Endothelial cell of umbilical vein (primary cell): Measurements from ENCODE around the gene AGBL4. TPM values are rescaled to one million over a fixed set of nuclear protein-coding genes. Genes with fewer than 3 reads are reported as not detected.

Experiments used
- BruUV-seq: library from RNA; stranded (reverse); fragments of 400-500 nt; replicated peaks from 2 replicates; lab custom pipeline; 2021; lab: Mats Ljungman, UMichigan
- CTCF ChIA-PET: fragments of 300-600, 350-600 bp; sonication (Branson Sonifier 250); formaldehyde crosslinking; loops from one replicate; lab custom pipeline; 2021; ENCODE audit warnings: antibody characterized with exemption, inconsistent platforms; lab: Charles Lee
- POLR2A ChIA-PET: fragments of 300-600, 350-600 bp; sonication (Branson Sonifier 250); formaldehyde crosslinking; loops from one replicate; lab custom pipeline; 2021; ENCODE audit warnings: antibody characterized with exemption, inconsistent platforms; lab: Charles Lee
- DNase-seq: peaks from one replicate; pipeline ENCODE4 v3.0.0-alpha.2; 2011; ENCODE audit warnings: low read depth, low spot score
- FAIRE-seq: peaks from 2 replicates; lab custom pipeline; 2011; peaks lifted over from hg19 to GRCh38; lab: Jason Lieb, UNC
- H2AFZ ChIP-seq: 2 replicates; pipeline ENCODE4 v1.6.0; 2012; ENCODE audit warnings: low read depth, low read length, control low read depth, inconsistent platforms
- H3K27ac ChIP-seq: 2 replicates; pipeline ENCODE4 v1.5.1; 2011; ENCODE audit warnings: low read depth, mild to moderate bottlenecking, control low read depth, low read length, moderate library complexity; ENCODE audit not compliant: insufficient read depth
- H3K27me3 ChIP-seq, 2 experiments: 2 replicates each; pipeline versions ENCODE4 v1.6.0 to v1.6.1; 2011; ENCODE audit warnings: low read length in 2 of 2, mixed read lengths in 1 of 2; ENCODE audit not compliant: control insufficient read depth in 2 of 2, insufficient read depth in 2 of 2
- H3K36me3 ChIP-seq, 2 experiments: 2 replicates in 1 of 2; 3 replicates in 1 of 2; pipeline ENCODE4 v1.5.1; 2011; ENCODE audit warnings: low read length in 2 of 2, mild to moderate bottlenecking in 1 of 2, moderate library complexity in 1 of 2; ENCODE audit not compliant: control insufficient read depth in 2 of 2, insufficient read depth in 2 of 2; ENCODE audit errors: extremely low read depth in 1 of 2
- H3K4me1 ChIP-seq: 3 replicates; pipeline ENCODE4 v1.5.1; 2011; ENCODE audit warnings: mild to moderate bottlenecking, low read length; ENCODE audit not compliant: control insufficient read depth, insufficient read depth; ENCODE audit errors: extremely low read depth
- H3K4me2 ChIP-seq: 2 replicates; pipeline ENCODE4 v1.6.1; 2011; ENCODE audit warnings: low read length, control low read depth, mixed read lengths; ENCODE audit not compliant: insufficient read depth
- H3K4me3 ChIP-seq, 3 experiments: fragments of 200-600 bp in 1 of 3; sonication (generic), shearing (Covaris generic) in 1 of 3; replicated peaks in 1 of 3; 2 replicates each; pipeline ENCODE4 v1.5.1; 2011 to 2016; ENCODE audit warnings: control low read depth in 3 of 3, low read length in 3 of 3, mild to moderate bottlenecking in 2 of 3, inconsistent platforms in 1 of 3, low read depth in 1 of 3, moderate library complexity in 1 of 3; ENCODE audit not compliant: insufficient read depth in 1 of 3
- H3K79me2 ChIP-seq: 2 replicates; pipeline ENCODE4 v1.6.0; 2012; ENCODE audit warnings: low read length, inconsistent platforms; ENCODE audit not compliant: control insufficient read depth, insufficient read depth
- H3K9ac ChIP-seq: replicated peaks from 2 replicates; pipeline ENCODE3; 2011; ENCODE audit warnings: low read length, control low read depth; ENCODE audit not compliant: insufficient read depth; ENCODE audit errors: extremely low read depth
- H3K9me1 ChIP-seq: replicated peaks from 3 replicates; pipeline ENCODE4 v1.6.0; 2011; ENCODE audit warnings: mild to moderate bottlenecking, low read length; ENCODE audit not compliant: control insufficient read depth, insufficient read depth; ENCODE audit errors: extremely low read depth
- H3K9me3 ChIP-seq: replicated peaks from 2 replicates; pipeline ENCODE4 v1.5.1; 2012; ENCODE audit warnings: low read length, inconsistent platforms; ENCODE audit not compliant: control insufficient read depth, insufficient read depth
- H4K20me1 ChIP-seq: replicated peaks from 2 replicates; pipeline ENCODE3; 2011; ENCODE audit warnings: mild to moderate bottlenecking, low read length; ENCODE audit not compliant: control insufficient read depth, insufficient read depth; ENCODE audit errors: extremely low read depth
- EZH2 ChIP-seq: IDR thresholded peaks from 2 replicates; pipeline ENCODE4 v1.6.1; 2012; ENCODE audit warnings: borderline replicate concordance, low read depth, mild to moderate bottlenecking, moderate library complexity, low read length, inconsistent platforms; ENCODE audit not compliant: severe bottlenecking
- FOS ChIP-seq: IDR thresholded peaks from 2 replicates; pipeline ENCODE4 v1.6.1; 2011; ENCODE audit warnings: mild to moderate bottlenecking, low read length, moderate library complexity, borderline replicate concordance; ENCODE audit not compliant: insufficient read depth
- GATA2 ChIP-seq: IDR thresholded peaks from 2 replicates; pipeline ENCODE4 v1.7.0; 2011; ENCODE audit warnings: low read depth, mild to moderate bottlenecking, moderate library complexity, mixed read lengths, low read length; ENCODE audit not compliant: insufficient read length, insufficient read depth
- JUN ChIP-seq: IDR thresholded peaks from 2 replicates; pipeline ENCODE4 v1.6.1; 2011; ENCODE audit warnings: borderline replicate concordance, low read depth; ENCODE audit not compliant: insufficient read length, insufficient read depth
- MAX ChIP-seq: IDR thresholded peaks from 2 replicates; pipeline ENCODE4 v1.6.1; 2011; ENCODE audit not compliant: insufficient read depth, insufficient read length
- MYC ChIP-seq: IDR thresholded peaks from one replicate; pipeline ENCODE4 v1.6.1; 2011; ENCODE audit warnings: mild to moderate bottlenecking, low read depth, low read length
- POLR2A ChIP-seq: IDR thresholded peaks from 2 replicates; pipeline ENCODE4 v1.6.1; 2012; ENCODE audit warnings: low read depth, mild to moderate bottlenecking, control low read depth, low read length
- POLR2AphosphoS5 ChIP-seq: IDR thresholded peaks from 2 replicates; pipeline ENCODE4 v1.6.1; 2012; ENCODE audit warnings: low read depth, mild to moderate bottlenecking, control low read depth, low read length, moderate library complexity; ENCODE audit not compliant: insufficient read depth
- dilution Hi-C: fragments of 300-500 bp; cut with MboI; formaldehyde crosslinking; loops from one replicate; pipeline ENCODE4 v1.15.0; 2019; ENCODE audit warnings: low sequenced_read_pairs; ENCODE audit not compliant: extremely low pct_ligation_motif_present
- intact Hi-C: fragments of 100-400 bp; cut with micrococcal nuclease; formaldehyde crosslinking; loops from one replicate; pipeline ENCODE4 v1.10.0; 2022
- polyA plus RNA-seq, 4 experiments: library from polyadenylated mRNA; depleted of rRNA in 3 of 4; stranded (reverse) in 3 of 4; unstranded in 1 of 4; fragments of >200 nt; gene quantifications; 2 replicates each; pipeline versions ENCODE4 v1.2.1 to v1.2.3, GENCODE V29; 2011 to 2012; ENCODE audit warnings: missing spikeins in 1 of 4
- total RNA-seq: library from RNA; stranded (reverse); gene quantifications from 2 replicates; pipeline ENCODE4 v1.2.3, GENCODE V29; 2021
- TF ChIP-seq, protein P1 (sequence below), 2 donors: IDR thresholded peaks; 1 replicate in 1 of 2; 2 replicates in 1 of 2; pipeline ENCODE4 v1.5.1; 2011; ENCODE audit warnings: low read length in 2 of 2, mild to moderate bottlenecking in 2 of 2, moderate library complexity in 2 of 2, control low read depth in 1 of 2, inconsistent platforms in 1 of 2, low read depth in 1 of 2; ENCODE audit not compliant: insufficient read depth in 1 of 2; ENCODE audit errors: extremely low read depth in 1 of 2

Gene AGBL4
- total and polyA plus RNA-seq, 2 donors (not counting 3 experiments of a cell fraction or from before 2014, with no cell fraction given): not detected

GRCh38 chr1:49098866-49099265, 924.9 kb downstream of the AGBL4 start:
- no TSS peak for BruUV-seq
- peaks cover 4% of the 10 kb centered on the region for H3K9me3 ChIP-seq
- no peak overlapping the region for H3K4me3 ChIP-seq
- TF ChIP-seq JUN: no peak
- no peak for TF ChIP-seq EZH2
- TF ChIP-seq, protein P1, sequence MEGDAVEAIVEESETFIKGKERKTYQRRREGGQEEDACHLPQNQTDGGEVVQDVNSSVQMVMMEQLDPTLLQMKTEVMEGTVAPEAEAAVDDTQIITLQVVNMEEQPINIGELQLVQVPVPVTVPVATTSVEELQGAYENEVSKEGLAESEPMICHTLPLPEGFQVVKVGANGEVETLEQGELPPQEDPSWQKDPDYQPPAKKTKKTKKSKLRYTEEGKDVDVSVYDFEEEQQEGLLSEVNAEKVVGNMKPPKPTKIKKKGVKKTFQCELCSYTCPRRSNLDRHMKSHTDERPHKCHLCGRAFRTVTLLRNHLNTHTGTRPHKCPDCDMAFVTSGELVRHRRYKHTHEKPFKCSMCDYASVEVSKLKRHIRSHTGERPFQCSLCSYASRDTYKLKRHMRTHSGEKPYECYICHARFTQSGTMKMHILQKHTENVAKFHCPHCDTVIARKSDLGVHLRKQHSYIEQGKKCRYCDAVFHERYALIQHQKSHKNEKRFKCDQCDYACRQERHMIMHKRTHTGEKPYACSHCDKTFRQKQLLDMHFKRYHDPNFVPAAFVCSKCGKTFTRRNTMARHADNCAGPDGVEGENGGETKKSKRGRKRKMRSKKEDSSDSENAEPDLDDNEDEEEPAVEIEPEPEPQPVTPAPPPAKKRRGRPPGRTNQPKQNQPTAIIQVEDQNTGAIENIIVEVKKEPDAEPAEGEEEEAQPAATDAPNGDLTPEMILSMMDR (IDR thresholded peaks at IDR 0.05; ENCODE audit: extremely low read depth in 1 of 2, insufficient read depth in 1 of 2, low read depth in 1 of 2, low read length in 2 of 2): no peak
- TF ChIP-seq MAX: no peak
- TF ChIP-seq GATA2: no peak
- no peak for TF ChIP-seq MYC
- TF ChIP-seq POLR2AphosphoS5: no peak
- TF ChIP-seq FOS: no peak
- no peak for TF ChIP-seq POLR2A
- H3K36me3 ChIP-seq: no peaks in the 10 kb centered on the region
- no peak for FAIRE-seq
- H3K4me2 ChIP-seq: no peak overlapping the region
- no peak overlapping the region for H2AFZ ChIP-seq
- H3K4me1 ChIP-seq: no peaks in the 10 kb centered on the region
- dilution Hi-C loops (no loop called here), intact Hi-C loops (no loop called here)
- DNase-seq: no peak
- ChIA-PET POLR2A (no interaction called here), CTCF (no interaction called here)
- H4K20me1 ChIP-seq: no peaks in the 10 kb centered on the region
- no peaks in the 10 kb centered on the region for H3K79me2 ChIP-seq
- H3K9ac ChIP-seq: no peak overlapping the region
- no peaks in the 10 kb centered on the region for H3K9me1 ChIP-seq
- no peaks in the 10 kb centered on the region for H3K27me3 ChIP-seq
- H3K27ac ChIP-seq: no peak overlapping the region
